IPS-11a (cell line): ENCODE data around the gene ZNF630.
"Not testable (repeated sequence)": the region's sequence is repeated elsewhere in the genome, so short reads cannot be mapped to it uniquely, and the experiment has no call there.

Source experiments
- H3K4me3 ChIP-seq: one replicate; pipeline ENCODE4 v1.5.1; 2013; ENCODE audit warnings: low read depth, low read length, control low read depth

The ZNF630 gene

DNA sequence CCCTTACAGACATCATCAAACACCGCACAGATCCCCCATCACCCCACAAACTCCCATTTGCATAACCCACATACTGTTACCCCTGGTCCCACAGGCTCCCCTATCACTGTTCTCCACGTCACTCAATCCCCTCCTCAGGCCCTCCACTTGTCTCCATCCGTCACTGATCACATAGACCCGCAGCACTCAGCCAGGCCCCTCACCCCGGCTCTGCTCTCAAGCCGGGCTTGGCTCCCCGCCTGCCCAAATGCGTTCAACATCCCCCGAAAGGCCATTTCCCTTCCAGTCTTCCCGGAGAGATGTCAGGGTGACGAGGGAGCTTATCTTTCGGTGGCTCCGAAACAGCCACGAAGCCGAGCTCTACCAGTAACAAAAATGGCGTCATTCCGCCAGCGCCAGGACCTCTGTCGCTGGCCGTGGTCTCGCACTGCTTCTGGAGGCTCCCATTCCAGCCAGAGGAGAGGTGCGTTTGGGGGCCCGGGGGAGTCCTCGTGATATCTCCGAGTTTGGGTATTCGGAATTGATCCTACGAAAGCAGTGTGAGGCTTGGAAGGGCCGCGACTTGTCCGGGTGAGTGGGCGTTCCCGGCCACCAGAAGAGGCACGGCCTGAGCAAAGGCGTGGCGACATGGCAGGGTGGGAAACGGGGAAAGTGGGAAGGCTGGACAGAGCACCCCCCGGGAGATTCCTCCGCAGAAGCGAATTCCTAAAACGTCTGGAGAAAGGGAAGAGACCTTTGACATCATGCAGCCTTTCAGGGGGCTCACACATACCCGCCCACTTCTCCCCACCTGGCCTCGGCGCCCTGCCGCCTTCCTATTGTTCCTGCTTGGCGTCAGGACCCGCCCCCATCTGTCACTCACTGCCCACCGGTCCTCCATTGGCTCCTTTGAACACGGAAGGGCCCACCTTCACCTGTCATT is at the start of gene ZNF630:
Gene ZNF630 (minus strand): TSS at position 577 of the 922 bp plus-strand sequence. CDS start 4,754 bp downstream, outside the sequence.
- H3K4me3 ChIP-seq = peak within 1 kb of the TSS; percentile 70

DNA sequence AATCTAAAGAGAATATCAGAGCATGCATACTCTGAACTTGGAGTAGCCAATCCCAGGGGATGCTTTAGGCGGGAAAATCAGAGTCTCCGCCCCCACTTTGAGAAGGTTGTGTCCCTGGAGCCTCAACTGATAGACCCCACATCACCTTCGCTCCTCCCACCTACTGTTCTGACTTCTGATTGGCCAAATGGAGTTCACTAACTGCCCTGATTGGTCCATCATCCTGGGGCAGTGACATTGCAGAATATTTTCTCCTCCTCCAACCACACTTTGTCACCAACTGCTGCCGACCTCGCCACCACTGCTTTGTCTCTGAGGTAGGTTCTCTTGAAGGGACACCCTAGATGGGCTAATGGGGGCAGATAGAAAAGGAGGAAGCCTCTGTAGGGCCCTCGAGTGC is 36.3 kb upstream of the ZNF630 start:
- H3K4me3 ChIP-seq = no peak overlapping the region

DNA sequence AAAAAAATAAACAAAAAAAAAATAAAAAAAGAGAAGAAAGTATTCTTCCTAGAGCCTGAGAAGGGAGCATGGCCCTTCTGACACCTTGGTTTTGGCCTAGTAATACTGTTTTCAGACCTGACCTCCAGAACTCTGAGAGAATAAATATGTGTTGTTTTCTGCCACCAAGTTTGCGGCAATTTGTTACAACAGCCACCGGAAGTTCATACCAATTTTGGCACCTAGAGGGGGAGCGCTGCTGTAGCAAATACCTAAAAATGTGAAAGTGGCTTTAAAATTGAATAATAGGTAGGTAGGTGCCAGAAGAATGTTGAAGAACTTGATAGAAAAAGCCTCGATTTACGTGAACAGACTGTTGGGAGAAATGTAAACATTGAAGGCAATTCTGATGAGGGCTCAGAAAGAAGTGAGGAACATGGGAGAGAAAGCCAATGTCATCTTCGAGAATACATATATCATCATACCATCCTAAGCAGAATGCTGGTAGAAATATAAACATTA is 31.5 kb upstream of the ZNF630 start:
- no peak overlapping the region for H3K4me3 ChIP-seq

DNA sequence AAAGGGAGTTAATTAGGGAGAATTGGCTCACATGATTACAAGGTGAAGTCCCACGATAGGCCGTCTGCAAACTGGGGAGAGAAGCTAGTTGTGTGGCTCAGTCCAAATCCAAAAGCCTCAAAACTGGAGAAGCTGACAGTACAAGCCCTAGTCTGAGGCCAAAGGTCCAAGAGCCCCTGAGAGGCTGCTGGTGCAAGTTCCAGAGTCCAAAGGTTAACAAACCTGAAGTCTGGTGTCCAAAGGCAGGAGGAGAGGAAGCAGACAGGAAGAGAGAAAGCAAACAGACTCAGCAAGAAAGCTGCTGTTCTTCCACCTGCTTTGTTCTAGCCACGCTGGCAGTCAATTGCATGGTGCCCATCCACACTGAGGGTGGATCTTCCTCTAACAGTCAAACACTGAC is 30.0 kb upstream of the ZNF630 start:
- no peak overlapping the region for H3K4me3 ChIP-seq

DNA sequence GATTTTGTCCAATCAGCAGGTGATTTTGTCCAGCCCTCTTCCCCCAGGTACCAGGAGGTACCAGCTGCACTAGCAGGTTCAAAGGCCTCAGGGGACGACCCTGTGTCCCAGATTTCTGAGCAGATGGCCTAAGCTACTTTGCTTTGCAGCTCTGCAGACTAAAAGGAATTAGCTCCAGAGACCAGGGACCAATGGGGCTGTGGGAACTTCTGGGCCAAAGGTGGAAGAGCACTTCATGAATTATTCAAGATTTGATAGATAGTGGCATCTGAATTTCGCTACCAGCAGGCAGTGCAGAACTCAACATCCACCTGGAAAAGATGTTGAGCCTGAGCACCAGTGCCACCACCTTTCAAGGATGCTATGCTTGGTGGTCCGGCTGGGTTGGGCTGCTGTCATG is 21.1 kb upstream of the ZNF630 start:
- not testable (repeated sequence) for H3K4me3 ChIP-seq

DNA sequence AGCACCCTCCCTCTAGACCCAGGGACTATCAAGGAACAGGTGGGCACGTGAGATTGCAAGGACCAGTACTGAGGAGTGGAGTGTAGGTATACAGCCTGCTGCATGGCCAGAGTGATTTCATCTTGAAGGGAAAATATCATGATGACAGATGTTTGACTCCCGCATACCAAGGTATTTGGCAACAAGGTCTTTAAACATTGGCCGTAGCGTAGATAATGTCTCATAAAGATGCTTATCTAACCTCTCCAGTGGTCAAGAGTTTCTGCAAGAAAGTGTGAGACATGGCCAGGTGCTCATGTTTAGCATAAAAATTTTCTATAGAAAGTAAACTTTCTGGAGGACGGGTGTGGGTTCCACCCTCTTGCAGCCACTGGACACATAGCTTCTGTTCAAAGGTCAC is 18.7 kb upstream of the ZNF630 start:
- no peak overlapping the region for H3K4me3 ChIP-seq

DNA sequence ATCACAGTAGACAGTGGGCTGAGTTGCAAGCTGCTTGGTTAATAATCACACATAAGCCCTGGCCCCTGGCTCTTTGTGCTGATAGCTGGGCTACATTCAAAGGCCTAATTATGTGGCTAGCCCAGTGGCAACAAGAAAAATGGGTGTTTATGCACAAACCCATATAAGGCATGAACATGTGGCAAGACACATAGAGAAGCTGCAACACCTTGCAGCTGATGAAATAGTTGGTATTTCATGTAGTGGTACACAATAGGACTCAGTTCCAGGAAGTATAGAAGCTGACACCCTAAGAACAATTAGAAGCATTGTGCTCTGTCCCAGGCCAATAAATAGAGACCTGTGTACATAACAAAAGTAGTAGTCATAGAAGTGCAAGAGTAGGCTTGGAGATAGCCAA is 14.6 kb upstream of the ZNF630 start:
- H3K4me3 ChIP-seq = no peak overlapping the region

DNA sequence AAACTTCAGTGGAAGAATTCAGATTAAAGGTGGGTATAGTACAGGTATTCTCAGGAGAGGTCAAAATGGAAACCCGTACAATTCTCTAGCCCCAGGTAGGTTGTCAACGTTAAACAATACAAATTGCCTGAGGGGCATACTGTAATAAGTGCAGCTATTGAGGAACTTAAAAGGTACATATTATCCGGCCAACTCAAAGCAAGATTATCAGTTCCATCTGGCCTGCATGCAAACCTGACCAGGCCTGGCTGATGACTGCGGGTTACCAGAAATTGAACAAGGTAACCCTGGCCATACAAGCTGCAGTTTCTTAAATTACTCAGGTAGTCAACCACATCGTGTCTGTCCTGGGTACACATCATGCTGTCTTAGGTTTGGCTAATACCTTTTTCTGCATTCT is 12.3 kb upstream of the ZNF630 start:
- no peak overlapping the region for H3K4me3 ChIP-seq

DNA sequence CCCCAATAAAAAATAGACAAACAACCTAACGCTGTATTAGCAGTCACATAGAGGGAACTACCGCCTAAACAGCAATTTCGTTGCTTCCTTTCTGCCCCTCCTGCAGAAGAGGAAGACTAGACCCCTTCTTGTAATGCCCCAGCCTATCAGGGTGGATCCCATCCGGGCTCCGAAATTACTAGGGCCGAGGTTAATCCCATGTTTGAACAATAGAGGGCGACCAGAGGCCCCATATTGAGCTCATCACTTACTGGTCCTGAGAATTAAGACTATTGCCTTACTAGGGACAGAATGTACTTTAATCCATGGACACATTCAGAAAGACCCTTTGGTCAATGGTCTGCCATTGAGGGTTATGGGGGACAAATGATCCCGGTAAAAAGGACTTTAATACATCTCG is 11.8 kb upstream of the ZNF630 start:
- no peak overlapping the region for H3K4me3 ChIP-seq

DNA sequence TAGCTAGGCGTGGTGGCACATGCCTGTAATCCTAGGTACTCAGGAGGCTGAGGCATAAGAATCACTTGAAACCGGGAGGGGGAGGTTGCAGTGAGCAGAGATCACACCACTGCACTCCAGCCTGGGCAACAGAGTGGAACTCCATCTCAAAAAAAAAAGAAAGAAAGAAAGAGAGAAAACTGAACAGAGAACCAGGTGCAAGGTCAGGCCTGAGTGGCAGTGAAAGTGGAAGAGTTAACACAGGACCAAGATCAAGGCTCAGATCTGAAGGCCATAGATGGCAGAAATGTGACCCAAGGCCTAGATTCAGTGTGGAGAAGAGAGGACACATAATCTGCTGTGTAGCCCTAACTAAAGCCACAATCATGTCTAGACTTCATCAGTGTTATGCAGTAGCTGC is 4.9 kb upstream of the ZNF630 start:
- H3K4me3 ChIP-seq = no peak overlapping the region

DNA sequence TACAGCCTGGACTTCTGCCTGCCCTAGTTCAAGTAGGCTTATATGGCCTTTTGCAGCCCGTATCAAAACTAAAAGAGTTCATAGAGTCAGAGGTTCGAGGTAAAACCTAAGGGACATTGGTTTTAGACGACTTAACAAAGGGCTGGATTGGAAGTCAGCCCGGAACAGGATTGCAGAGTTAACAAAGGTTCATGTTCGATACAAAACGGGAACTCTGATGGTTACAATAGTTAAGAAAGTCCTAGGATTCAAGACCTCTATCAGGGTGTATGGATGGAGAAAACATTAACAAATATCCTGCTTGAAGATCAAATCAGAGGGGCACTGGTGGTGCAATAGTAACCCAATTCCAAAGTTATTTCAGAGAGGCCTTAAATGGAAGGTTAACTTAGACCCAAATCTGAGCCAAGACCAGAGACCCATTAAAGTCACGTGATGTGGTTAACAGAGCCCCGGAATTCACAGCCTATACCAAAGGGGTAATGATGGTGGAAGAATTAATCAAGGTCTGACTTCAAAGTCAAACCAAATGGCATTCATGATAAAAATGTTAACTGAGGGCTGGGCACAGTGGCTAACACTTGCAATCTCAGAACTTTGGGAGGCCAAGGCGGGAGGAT is 656 bp upstream of the ZNF630 start:
- H3K4me3 ChIP-seq = peak overlapping the region; percentile 70

DNA sequence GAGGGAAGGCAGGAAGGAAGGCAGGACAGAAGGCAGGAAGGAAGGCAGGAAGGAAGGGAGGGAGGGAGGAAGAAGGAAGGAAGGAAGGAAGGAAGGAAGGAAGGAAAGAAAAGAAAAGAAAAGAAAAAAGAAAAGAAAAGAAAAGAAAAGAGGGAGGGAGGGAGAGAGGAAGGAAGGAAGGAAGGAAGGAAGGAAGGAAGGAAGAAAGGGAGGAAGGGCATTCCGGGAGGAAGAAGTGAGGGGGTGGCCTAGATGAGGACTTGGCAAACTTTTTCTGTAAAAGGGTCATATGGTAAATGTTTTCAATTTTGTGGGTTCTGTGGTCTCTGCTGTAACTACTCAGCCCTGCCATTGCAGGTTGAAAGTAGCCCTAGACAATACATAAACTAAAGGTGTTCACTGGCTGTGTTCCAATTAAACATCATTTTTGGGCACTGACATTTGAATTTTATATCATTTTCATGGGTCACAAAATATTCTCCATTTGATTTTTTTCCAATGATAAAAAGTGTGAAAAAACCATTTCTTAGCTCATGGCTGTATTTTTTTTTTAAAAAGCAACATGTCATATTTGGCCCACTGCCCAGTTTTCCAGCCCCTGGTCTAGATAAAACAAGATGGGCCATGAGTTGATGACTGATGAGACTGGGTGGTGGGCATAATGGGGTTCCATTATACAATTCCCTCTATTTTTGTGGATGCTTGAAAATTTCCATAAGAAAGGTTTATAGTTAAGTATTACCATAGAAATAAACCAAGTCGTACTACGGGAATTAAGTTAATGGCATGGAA is 3.1 kb downstream of the ZNF630 start:
- no peak overlapping the region for H3K4me3 ChIP-seq

DNA sequence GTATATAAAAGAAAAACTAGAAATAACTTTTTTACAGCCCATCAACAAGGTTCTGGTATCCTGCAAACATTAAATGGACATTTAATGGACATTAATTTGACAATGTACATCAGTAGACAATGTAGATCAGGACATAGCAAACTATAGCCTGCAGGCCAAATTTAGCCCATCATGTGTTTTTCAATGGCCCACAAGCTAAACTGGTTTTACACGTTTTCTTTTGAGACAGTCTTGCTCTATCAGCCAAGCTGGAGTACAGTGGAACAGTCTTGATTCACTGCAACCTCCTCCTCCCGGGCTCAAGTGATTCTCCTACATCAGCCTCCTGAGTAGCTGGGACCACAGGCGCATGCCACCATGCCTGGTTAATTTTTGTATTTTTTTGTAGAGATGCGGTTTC is 7.2 kb downstream of the ZNF630 start:
- no peak overlapping the region for H3K4me3 ChIP-seq

DNA sequence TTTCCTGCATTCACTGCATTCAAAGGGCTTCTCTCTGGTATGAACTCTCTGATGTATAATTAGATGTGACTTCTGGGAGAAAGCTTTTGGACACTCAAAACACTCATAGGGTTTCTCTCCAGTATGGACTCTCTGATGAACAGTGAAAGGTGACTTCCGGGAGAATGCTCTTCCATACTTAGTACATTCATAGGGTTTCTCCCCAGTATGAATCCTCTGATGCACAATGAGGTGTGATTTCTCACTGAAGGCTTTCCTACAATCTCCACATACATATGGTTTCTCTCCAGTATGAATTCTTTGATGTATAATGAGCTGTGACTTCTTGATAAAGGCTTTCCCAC is 12.2 kb downstream of the ZNF630 start:
- no peak overlapping the region for H3K4me3 ChIP-seq

DNA sequence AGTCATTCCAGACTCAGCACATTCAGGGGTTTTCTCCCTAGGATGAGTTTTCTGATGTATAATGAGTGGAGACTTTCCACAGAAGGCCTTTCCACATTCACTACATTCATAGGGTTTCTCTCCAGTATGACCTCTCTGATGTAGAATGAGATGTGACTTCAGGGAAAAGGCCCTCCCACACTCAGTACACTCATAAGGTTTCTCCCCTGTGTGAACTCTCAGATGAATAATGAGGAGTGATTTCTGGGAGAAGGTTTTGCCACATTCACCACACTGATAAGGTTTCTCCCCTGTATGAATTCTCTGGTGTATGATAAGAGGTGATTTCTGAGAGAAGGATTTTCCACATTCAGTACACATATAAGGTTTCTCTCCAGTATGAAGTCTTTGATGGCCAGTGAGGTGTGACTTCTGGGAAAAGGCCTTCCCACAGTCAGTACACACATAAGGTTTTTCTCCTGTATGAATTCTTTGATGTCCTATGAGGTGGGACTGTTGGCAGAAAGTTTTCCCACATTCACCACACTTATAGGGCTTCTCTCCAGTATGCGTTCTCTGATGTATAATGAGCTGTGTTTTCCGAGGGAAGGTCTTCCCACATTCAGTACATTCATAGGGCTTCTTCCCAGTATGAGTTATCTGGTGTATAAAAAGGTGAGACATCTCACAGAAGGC is 12.7 kb downstream of the ZNF630 start:
- H3K4me3 ChIP-seq = no peak overlapping the region

DNA sequence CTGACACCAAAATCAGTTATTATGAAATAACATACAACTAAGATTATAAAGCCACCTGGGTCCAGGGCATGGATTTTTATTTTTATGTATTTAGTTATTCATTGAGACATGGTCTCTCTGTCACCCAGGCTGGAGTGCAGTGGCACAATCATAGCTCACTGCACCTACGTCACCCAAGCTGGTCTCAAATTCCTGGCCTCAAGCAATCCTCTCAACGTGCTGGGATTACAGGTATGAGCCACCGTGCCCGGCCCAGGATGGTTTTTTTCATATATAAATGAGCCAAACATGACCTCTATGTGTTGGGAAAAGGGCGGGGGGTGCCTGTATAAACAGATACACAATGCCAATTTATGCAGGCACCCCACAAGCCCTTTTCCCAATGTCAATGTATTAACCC is 24.6 kb downstream of the ZNF630 start:
- H3K4me3 ChIP-seq = no peak overlapping the region

DNA sequence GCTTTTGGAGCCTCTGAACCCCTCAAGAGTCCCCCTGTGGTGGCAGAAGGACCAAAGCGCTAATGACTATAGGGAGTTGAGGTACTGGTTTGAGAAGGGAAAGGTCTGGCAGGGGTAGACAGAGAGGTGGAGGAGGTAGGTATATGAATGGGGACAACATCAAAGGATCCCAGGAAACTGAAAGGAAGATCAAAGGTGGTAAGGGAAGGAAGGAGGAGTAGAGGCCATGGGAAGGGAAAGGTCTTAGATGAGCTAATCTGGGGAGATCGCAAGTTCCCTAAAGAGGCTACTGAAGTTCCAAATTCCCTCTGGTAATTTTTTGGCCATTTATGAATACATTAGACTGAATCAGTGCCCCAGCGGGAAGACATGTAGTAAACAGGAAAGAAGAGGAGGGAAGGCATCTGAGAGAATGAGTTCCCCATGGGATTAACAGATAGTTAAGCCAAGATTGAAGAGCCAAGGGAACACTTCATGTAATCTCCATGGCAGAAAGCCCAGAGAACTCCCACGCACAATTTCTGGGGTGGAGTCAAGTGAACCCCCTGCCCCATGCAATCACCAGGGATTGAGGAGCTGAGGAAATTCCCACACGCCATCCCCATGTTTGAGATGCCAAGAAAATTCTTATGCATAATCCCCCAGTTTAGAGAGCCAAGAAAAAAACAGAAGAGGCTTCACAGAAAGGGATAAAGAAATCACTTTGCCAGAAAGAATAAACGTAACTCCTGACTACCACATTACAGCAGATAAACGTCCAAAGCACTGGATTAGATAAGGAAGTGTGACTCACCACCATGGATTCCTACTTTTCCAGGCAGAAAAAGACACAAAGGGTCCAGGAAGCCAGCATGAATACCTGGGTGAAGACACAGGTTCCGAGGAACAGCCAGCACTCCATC is 25.8 kb downstream of the ZNF630 start:
- no peak overlapping the region for H3K4me3 ChIP-seq

DNA sequence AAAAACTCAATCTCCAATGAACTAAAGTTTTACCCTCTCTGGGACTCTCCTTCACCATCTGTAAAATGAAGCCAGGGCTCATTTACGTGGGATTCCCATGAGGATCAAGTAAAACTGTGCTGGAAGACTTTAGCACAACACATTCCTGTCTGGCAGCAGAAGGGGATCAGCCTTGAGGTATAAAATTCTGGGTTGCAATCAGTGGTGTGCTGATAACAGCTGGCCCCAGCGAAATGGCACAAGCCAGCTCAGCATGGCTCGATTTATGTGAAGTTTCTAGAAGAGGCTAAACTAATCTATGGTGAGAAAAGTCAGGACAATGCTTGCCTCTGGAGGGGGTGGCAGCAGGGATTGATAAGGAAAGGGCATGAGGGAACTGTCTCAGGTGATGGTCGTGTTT is 28.4 kb downstream of the ZNF630 start:
- no peak overlapping the region for H3K4me3 ChIP-seq

DNA sequence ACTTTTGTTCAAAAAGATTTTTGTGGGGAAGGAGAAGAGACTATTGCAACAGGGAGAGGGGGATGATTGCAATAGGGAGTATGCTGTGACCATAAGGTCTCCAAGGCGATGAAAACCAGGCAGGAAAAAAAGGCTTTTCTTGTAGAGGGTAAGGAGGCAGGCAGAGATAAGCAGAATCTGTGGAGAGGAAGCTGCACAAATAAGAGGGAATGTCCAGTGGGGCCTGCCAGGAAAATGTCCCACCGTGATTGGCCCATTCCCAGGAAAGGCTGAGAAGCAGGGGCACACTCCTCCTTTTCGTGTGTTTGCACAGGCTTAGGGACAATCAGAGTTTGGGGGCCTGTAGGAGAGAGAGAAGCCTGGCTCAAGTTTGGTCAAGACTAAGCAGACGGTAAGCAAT is 35.5 kb downstream of the ZNF630 start:
- no peak overlapping the region for H3K4me3 ChIP-seq

DNA sequence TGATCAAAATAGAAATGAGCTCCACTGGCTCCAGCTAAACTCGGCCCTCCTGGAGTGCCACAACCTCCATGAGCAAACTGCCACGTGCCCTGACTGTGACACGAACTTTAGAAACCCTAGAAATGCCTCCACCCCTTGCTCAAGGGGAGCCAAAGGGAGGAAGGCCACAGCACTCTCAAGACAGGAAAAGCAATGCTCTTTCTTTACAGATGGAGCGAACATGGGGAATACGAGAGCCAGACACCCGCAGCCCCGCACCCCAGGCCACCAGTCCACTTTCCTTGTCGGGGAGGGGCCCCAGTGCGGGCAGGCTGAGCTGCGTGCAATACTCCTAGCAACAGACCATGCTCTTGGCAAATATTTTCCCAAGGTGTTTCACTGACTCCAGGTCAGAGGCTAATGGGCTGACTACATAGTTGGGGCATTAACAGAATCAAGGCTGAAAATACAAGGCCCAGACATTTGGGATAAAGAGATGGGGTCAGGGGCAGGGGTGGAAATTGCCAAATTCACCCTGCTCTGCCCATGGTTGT is 40.7 kb downstream of the ZNF630 start:
- not testable (repeated sequence) for H3K4me3 ChIP-seq
